ENCODE data around the gene KDM8. TPM values are rescaled to one million over a fixed set of nuclear protein-coding genes. Genes with fewer than 3 reads are reported as not detected.

KDM8 gene
- total and polyA plus RNA-seq, 4 donors = 4.6 to 198 (median 97.7) TPM

DNA sequence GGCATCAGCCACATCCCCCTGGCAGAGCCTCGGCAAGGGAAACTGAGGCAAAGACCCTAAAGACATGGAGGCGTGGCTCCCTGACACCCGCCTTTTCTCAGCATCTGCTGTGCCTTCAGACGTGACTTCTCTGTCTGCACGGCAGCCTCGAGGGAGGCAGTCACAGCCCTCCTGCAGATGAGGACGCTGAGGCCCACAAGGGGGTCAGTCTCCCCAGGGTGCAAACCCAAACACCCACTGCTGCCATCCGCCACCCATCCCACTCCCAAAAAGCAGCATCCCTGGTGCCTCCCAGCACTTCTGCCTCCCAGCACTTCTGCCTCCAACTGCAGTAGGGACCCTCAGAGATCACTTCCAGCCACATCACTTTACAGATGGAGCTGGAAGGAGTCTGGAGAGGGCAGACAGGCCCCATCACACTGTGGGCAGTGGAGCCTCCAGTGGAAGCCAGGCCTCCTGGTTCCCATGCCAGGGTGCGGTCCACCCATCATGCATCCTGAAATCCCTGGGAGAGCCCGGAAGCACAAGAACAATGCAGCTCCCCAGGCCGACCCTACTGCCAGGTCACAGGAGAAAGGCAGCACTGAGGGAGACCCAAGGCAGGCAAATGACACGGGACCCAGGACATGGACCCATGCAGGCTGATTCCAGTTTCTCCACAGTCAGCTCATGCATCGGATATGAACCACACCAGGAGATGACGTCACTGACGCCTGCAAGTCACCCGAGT, 23.8 kb downstream of the KDM8 start:
- 90% methylated on average over 16 of the region's 16 CpGs for WGBS
- H3K4me1 ChIP-seq (ENCODE audit: control insufficient read depth in 4 of 4, insufficient read depth in 4 of 4, low read length in 3 of 4) = peaks cover 0 to 34% (median 18%) of the 10 kb centered on the region in 4 donors
- H3K27ac ChIP-seq (ENCODE audit: low read depth in 1 of 2, low read length in 2 of 2) = no peak overlapping the region
- DNase-seq (ENCODE audit: low spot score) = no peak
- H3K36me3 ChIP-seq (ENCODE audit: control insufficient read depth in 4 of 4, insufficient read depth in 3 of 4, low read depth in 1 of 4, low read length in 3 of 4) = peaks cover 0 to 4% (median 1%) of the 10 kb centered on the region in 4 donors
- no peaks in the 10 kb centered on the region for H3K9me3 ChIP-seq (ENCODE audit: control insufficient read depth in 4 of 4, low read length in 3 of 4)
- TF ChIP-seq RAD21 (IDR thresholded peaks at IDR 0.05) (no peak), YY1 (IDR thresholded peaks at IDR 0.05) (no peak), HNF4A (conservative IDR thresholded peaks at IDR 0.05) (no peak), GABPA (IDR thresholded peaks at IDR 0.05 in 1 of 2, conservative IDR thresholded peaks at IDR 0.05 in 1 of 2) (no peak), JUND (IDR thresholded peaks at IDR 0.05) (no peak), NR2F2 (IDR thresholded peaks at IDR 0.05) (no peak)
- H3K9ac ChIP-seq (ENCODE audit: low read depth in 1 of 2, low read length in 2 of 2) = no peak overlapping the region
- no peak overlapping the region for H3K4me3 ChIP-seq (ENCODE audit: low read depth in 1 of 3, low read length in 3 of 3)
- no peaks in the 10 kb centered on the region for H3K27me3 ChIP-seq (ENCODE audit: control insufficient read depth in 4 of 4, insufficient read depth in 4 of 4, low read length in 3 of 4)

GRCh38 chr16:27228045-27228444, 24.7 kb downstream of the KDM8 start:
- 84% methylated on average over 12 of the region's 12 CpGs for WGBS

More at GRCh38 chr16:27228045-27228444, 24.7 kb downstream of the KDM8 start:
- no peak for DNase-seq (ENCODE audit: low spot score)
- H3K4me1 ChIP-seq (ENCODE audit: control insufficient read depth in 4 of 4, insufficient read depth in 4 of 4, low read length in 3 of 4) = peaks cover 0 to 25% (median 15%) of the 10 kb centered on the region in 4 donors
- H3K27ac ChIP-seq (ENCODE audit: low read depth in 1 of 2, low read length in 2 of 2) = no peak overlapping the region
- H3K4me3 ChIP-seq (ENCODE audit: low read depth in 1 of 3, low read length in 3 of 3) = no peak overlapping the region
- H3K9ac ChIP-seq (ENCODE audit: low read depth in 1 of 2, low read length in 2 of 2) = no peak overlapping the region
- H3K36me3 ChIP-seq (ENCODE audit: control insufficient read depth in 4 of 4, insufficient read depth in 3 of 4, low read depth in 1 of 4, low read length in 3 of 4) = peaks cover 0 to 10% (median 4%) of the 10 kb centered on the region in 4 donors
- no peaks in the 10 kb centered on the region for H3K9me3 ChIP-seq (ENCODE audit: control insufficient read depth in 4 of 4, low read length in 3 of 4)
- no peak for TF ChIP-seq FOXA1 (IDR thresholded peaks at IDR 0.05)
- TF ChIP-seq, protein P1, sequence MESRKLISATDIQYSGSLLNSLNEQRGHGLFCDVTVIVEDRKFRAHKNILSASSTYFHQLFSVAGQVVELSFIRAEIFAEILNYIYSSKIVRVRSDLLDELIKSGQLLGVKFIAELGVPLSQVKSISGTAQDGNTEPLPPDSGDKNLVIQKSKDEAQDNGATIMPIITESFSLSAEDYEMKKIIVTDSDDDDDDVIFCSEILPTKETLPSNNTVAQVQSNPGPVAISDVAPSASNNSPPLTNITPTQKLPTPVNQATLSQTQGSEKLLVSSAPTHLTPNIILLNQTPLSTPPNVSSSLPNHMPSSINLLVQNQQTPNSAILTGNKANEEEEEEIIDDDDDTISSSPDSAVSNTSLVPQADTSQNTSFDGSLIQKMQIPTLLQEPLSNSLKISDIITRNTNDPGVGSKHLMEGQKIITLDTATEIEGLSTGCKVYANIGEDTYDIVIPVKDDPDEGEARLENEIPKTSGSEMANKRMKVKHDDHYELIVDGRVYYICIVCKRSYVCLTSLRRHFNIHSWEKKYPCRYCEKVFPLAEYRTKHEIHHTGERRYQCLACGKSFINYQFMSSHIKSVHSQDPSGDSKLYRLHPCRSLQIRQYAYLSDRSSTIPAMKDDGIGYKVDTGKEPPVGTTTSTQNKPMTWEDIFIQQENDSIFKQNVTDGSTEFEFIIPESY (IDR thresholded peaks at IDR 0.05) = no peak
- no peak for TF ChIP-seq EGR1 (IDR thresholded peaks at IDR 0.05; ENCODE audit: low read depth in 2 of 2)
- TF ChIP-seq, protein P2, sequence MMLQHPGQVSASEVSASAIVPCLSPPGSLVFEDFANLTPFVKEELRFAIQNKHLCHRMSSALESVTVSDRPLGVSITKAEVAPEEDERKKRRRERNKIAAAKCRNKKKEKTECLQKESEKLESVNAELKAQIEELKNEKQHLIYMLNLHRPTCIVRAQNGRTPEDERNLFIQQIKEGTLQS (IDR thresholded peaks at IDR 0.05) = no peak
- no peak for TF ChIP-seq HNF4G (IDR thresholded peaks at IDR 0.05)
- TF ChIP-seq HNF4A (conservative IDR thresholded peaks at IDR 0.05) = no peak
- no peak for TF ChIP-seq GABPA (IDR thresholded peaks at IDR 0.05 in 1 of 2, conservative IDR thresholded peaks at IDR 0.05 in 1 of 2)
- TF ChIP-seq, protein P3, sequence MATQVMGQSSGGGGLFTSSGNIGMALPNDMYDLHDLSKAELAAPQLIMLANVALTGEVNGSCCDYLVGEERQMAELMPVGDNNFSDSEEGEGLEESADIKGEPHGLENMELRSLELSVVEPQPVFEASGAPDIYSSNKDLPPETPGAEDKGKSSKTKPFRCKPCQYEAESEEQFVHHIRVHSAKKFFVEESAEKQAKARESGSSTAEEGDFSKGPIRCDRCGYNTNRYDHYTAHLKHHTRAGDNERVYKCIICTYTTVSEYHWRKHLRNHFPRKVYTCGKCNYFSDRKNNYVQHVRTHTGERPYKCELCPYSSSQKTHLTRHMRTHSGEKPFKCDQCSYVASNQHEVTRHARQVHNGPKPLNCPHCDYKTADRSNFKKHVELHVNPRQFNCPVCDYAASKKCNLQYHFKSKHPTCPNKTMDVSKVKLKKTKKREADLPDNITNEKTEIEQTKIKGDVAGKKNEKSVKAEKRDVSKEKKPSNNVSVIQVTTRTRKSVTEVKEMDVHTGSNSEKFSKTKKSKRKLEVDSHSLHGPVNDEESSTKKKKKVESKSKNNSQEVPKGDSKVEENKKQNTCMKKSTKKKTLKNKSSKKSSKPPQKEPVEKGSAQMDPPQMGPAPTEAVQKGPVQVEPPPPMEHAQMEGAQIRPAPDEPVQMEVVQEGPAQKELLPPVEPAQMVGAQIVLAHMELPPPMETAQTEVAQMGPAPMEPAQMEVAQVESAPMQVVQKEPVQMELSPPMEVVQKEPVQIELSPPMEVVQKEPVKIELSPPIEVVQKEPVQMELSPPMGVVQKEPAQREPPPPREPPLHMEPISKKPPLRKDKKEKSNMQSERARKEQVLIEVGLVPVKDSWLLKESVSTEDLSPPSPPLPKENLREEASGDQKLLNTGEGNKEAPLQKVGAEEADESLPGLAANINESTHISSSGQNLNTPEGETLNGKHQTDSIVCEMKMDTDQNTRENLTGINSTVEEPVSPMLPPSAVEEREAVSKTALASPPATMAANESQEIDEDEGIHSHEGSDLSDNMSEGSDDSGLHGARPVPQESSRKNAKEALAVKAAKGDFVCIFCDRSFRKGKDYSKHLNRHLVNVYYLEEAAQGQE (IDR thresholded peaks at IDR 0.05) = no peak
- TF ChIP-seq FOXA2 (IDR thresholded peaks at IDR 0.05) = no peak
- no peak for TF ChIP-seq NR2F2 (IDR thresholded peaks at IDR 0.05)
- TF ChIP-seq YY1 (IDR thresholded peaks at IDR 0.05) = no peak
- TF ChIP-seq MAX (IDR thresholded peaks at IDR 0.05) = no peak
- TF ChIP-seq RAD21 (IDR thresholded peaks at IDR 0.05) = no peak
- TF ChIP-seq RXRA (IDR thresholded peaks at IDR 0.05) = no peak
- TF ChIP-seq TAF1 (conservative IDR thresholded peaks at IDR 0.05) = no peak
- TF ChIP-seq CTCF (IDR thresholded peaks at IDR 0.05; ENCODE audit: low read depth, low read length, missing input control) = no peak
- no peaks in the 10 kb centered on the region for H3K27me3 ChIP-seq (ENCODE audit: control insufficient read depth in 4 of 4, insufficient read depth in 4 of 4, low read length in 3 of 4)
